Measurements from ENCODE around the gene VPS54. TPM values are rescaled to one million over a fixed set of nuclear protein-coding genes. Genes with fewer than 3 reads are reported as not detected.
"Not testable (repeated sequence)": the region's sequence is repeated elsewhere in the genome, so short reads cannot be mapped to it uniquely, and the experiment has no call there.

VPS54 gene
- total RNA-seq, 4 donors from 2014 or later: 21.7 to 33.2 (median 27.2) TPM

GRCh38 chr2:63850204-63850571 lies 169.0 kb downstream of the VPS54 start:
- TF ChIP-seq EP300 (IDR thresholded peaks at IDR 0.05) (no peak), POLR2AphosphoS5 (IDR thresholded peaks at IDR 0.05) (no peak), CTCF (IDR thresholded peaks at IDR 0.05) (no peak), POLR2A (IDR thresholded peaks at IDR 0.05) (no peak)
- no peaks in the 10 kb centered on the region for H3K36me3 ChIP-seq
- peaks cover 18 to 69% (median 37%) of the 10 kb centered on the region in 3 donors for H3K4me1 ChIP-seq
- H3K27ac ChIP-seq: no peak overlapping the region
- no peaks in the 10 kb centered on the region for H3K9me3 ChIP-seq
- ATAC-seq: no peak
- H3K4me3 ChIP-seq: no peak overlapping the region
- H3K27me3 ChIP-seq: no peaks in the 10 kb centered on the region
- 67 to 69% methylated on average over 1 of the region's 1 CpG for WGBS, 2 donors (ENCODE audit: low coverage in 1 of 2)

GRCh38 chr2:63849381-63850203 lies 169.6 kb downstream of the VPS54 start:
- TF ChIP-seq POLR2AphosphoS5 (IDR thresholded peaks at IDR 0.05): no peak
- TF ChIP-seq CTCF (IDR thresholded peaks at IDR 0.05): no peak
- no peak for TF ChIP-seq POLR2A (IDR thresholded peaks at IDR 0.05)
- no peak for TF ChIP-seq EP300 (IDR thresholded peaks at IDR 0.05)
- H3K36me3 ChIP-seq: no peaks in the 10 kb centered on the region
- H3K4me3 ChIP-seq: no peak overlapping the region
- H3K27ac ChIP-seq: peak overlapping the region in 1 of 4 donors; percentile 11
- no peaks in the 10 kb centered on the region for H3K9me3 ChIP-seq
- ATAC-seq: no peak
- peaks cover 18 to 72% (median 37%) of the 10 kb centered on the region in 3 donors for H3K4me1 ChIP-seq
- H3K27me3 ChIP-seq: no peaks in the 10 kb centered on the region
- 43 to 59% methylated on average over 7 of the region's 7 CpGs for WGBS, 2 donors (ENCODE audit: low coverage in 1 of 2)

GRCh38 chr2:63847571-63847970 lies 171.7 kb downstream of the VPS54 start:
- peaks cover 13 to 75% (median 22%) of the 10 kb centered on the region in 3 donors for H3K4me1 ChIP-seq
- not testable (repeated sequence) for H3K27me3 ChIP-seq, H3K9me3 ChIP-seq, H3K4me3 ChIP-seq, ATAC-seq, H3K27ac ChIP-seq, H3K36me3 ChIP-seq
- WGBS, 2 donors (ENCODE audit: low coverage in 1 of 2): 96% methylated on average over 3 of the region's 4 CpGs; no CpG with 5 or more reads in 1 of the 2 donors

- ATAC-seq: no peak
- Histone ChIP-seq H3K4me3 (no peak overlapping the region), H3K36me3 (no peaks in the 10 kb centered on the region), H3K27me3 (no peaks in the 10 kb centered on the region), H3K9me3 (no peaks in the 10 kb centered on the region), H3K27ac (peak overlapping the region in 3 of 4 donors; percentile 6 to 39 (median 7)), H3K4me1 (peaks cover 13 to 76% (median 17%) of the 10 kb centered on the region in 3 donors)
- TF ChIP-seq POLR2A (IDR thresholded peaks at IDR 0.05) (no peak), EP300 (IDR thresholded peaks at IDR 0.05) (no peak), POLR2AphosphoS5 (IDR thresholded peaks at IDR 0.05) (no peak), CTCF (IDR thresholded peaks at IDR 0.05) (no peak)
- WGBS, 2 donors (ENCODE audit: low coverage in 1 of 2): 8 to 14% methylated on average over 1 of the region's 1 CpG
Measured at GRCh38 chr2:63846487-63846886, 172.7 kb downstream of the VPS54 start.

- ATAC-seq: no peak
- H3K36me3 ChIP-seq: no peaks in the 10 kb centered on the region
- peak overlapping the region in 3 of 4 donors; percentile 6 to 39 (median 7) for H3K27ac ChIP-seq
- peaks cover 13 to 72% (median 17%) of the 10 kb centered on the region in 3 donors for H3K4me1 ChIP-seq
- TF ChIP-seq EP300 (IDR thresholded peaks at IDR 0.05): no peak
- no peak for TF ChIP-seq POLR2A (IDR thresholded peaks at IDR 0.05)
- no peak for TF ChIP-seq POLR2AphosphoS5 (IDR thresholded peaks at IDR 0.05)
- H3K9me3 ChIP-seq: no peaks in the 10 kb centered on the region
- no peak overlapping the region for H3K4me3 ChIP-seq
- WGBS, 2 donors (ENCODE audit: low coverage in 1 of 2): 66 to 92% methylated on average over 2 to 3 of the region's 3 CpGs
- no peaks in the 10 kb centered on the region for H3K27me3 ChIP-seq
Measured at GRCh38 chr2:63845866-63846265, 173.4 kb downstream of the VPS54 start.

GRCh38 chr2:63844616-63845015 lies 174.6 kb downstream of the VPS54 start:
- Histone ChIP-seq H3K9me3 (no peaks in the 10 kb centered on the region), H3K4me3 (peak overlapping the region in 1 of 2 donors; percentile 10), H3K4me1 (peaks cover 8 to 69% (median 15%) of the 10 kb centered on the region in 3 donors), H3K27ac (no peak overlapping the region), H3K36me3 (no peaks in the 10 kb centered on the region), H3K27me3 (no peaks in the 10 kb centered on the region)
- 88 to 94% methylated on average over 2 of the region's 3 CpGs for WGBS, 2 donors (ENCODE audit: low coverage in 1 of 2)
- no peak for ATAC-seq
- TF ChIP-seq EP300 (IDR thresholded peaks at IDR 0.05): no peak
- TF ChIP-seq CTCF (IDR thresholded peaks at IDR 0.05): no peak
- no peak for TF ChIP-seq POLR2A (IDR thresholded peaks at IDR 0.05)
- TF ChIP-seq POLR2AphosphoS5 (IDR thresholded peaks at IDR 0.05): no peak

Measured in gastroesophageal sphincter (tissue), 4 donors.